Adipocyte (in vitro differentiated cells): ENCODE measurements around the gene VRK3.

Experiments used
- DNase-seq: peaks from one replicate; pipeline ENCODE4 v3.0.0-alpha.2; 2015; ENCODE audit warnings: low read depth
- H3K27me3 ChIP-seq: replicated peaks from 2 replicates; pipeline ENCODE4 v1.7.0; 2013; ENCODE audit warnings: mild to moderate bottlenecking, low read length, moderate library complexity; ENCODE audit not compliant: control insufficient read depth, insufficient read depth
- H3K36me3 ChIP-seq: 2 replicates; pipeline ENCODE4 v1.7.0; 2013; ENCODE audit warnings: low read length, mild to moderate bottlenecking, moderate library complexity; ENCODE audit not compliant: control insufficient read depth, insufficient read depth, severe bottlenecking
- H3K4me1 ChIP-seq: 2 replicates; pipeline ENCODE4 v1.7.0; 2013; ENCODE audit warnings: mild to moderate bottlenecking, low read length, moderate library complexity; ENCODE audit not compliant: control insufficient read depth, insufficient read depth
- H3K4me3 ChIP-seq: 2 replicates; pipeline ENCODE4 v1.7.0; 2013; ENCODE audit warnings: mild to moderate bottlenecking, low read length, moderate library complexity
- H3K9ac ChIP-seq: 2 replicates; pipeline ENCODE4 v1.7.0; 2013; ENCODE audit warnings: mild to moderate bottlenecking, low read length, moderate library complexity
- H3K9me3 ChIP-seq: 2 replicates; pipeline ENCODE4 v1.7.0; 2013; ENCODE audit warnings: mild to moderate bottlenecking, low read length, moderate library complexity; ENCODE audit not compliant: control insufficient read depth

VRK3 gene

DNA sequence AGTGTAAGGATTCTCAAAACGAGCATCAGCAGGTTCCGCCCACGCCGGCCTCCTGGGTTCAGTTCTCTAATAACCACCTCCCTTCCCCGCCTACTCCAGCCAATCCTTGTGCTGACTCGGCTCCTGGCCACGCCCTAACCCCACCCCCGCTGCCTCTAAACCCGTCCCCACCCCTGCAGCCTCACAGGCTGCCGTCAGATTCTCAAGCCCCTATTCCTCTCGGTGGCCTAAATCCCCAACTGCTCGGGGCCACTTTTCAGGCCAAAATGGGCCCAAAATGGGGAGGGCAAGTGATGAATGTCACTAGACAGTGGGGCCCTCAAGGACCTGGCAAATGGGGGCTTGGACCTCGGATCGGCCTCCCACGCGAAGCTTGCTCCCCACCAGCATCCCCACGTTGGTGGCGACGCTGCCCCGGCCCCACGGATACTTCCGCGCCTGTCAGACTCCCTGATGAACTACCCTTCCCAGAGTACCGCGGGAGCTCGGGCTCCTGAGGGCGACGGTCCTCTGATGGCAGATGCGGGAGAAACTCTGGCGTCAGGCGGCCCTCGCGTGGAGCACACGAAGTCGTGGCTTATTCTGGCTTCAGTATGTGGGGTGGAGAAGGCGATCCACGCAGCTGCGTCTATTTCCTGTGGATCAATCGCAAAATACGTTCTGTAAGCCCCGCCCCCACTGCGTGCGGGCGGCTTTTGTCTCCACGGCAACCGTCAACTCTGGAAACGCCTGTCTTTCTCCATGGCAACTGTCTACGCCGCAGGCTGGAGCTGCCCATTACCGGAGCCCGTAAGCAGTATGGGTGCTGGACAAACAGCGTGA, 25.4 kb upstream of the VRK3 start:
- Histone ChIP-seq H3K9ac (peak overlapping the region; percentile 59), H3K27me3 (no peaks in the 10 kb centered on the region), H3K9me3 (peaks cover 13% of the 10 kb centered on the region), H3K4me1 (no peaks in the 10 kb centered on the region), H3K4me3 (peak overlapping the region; percentile 86), H3K36me3 (peaks cover 29% of the 10 kb centered on the region)
- peak; percentile 97 for DNase-seq

DNA sequence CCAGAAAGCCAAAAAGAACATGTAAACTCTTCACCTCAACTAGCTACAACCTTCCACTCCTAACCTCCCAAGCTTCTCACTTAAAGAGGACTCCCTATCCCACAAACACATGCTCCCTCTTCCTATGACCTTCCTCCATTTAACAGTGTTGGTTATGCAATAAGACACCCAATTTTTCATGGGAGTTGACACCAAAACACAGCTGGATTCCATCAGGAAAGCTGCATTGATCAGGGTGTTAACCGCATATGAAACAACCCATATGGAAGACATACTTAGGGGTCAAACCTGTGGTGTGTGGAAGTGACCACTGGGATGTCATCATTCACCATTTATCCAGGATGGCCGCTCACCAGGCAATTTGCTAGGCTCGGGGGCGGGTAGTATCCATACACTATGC, 22.5 kb upstream of the VRK3 start:
- no peak overlapping the region for H3K9ac ChIP-seq
- DNase-seq: no peak
- H3K4me3 ChIP-seq: no peak overlapping the region
- peaks cover 55% of the 10 kb centered on the region for H3K36me3 ChIP-seq
- peaks cover 35% of the 10 kb centered on the region for H3K9me3 ChIP-seq
- H3K27me3 ChIP-seq: no peaks in the 10 kb centered on the region
- H3K4me1 ChIP-seq: no peaks in the 10 kb centered on the region

DNA sequence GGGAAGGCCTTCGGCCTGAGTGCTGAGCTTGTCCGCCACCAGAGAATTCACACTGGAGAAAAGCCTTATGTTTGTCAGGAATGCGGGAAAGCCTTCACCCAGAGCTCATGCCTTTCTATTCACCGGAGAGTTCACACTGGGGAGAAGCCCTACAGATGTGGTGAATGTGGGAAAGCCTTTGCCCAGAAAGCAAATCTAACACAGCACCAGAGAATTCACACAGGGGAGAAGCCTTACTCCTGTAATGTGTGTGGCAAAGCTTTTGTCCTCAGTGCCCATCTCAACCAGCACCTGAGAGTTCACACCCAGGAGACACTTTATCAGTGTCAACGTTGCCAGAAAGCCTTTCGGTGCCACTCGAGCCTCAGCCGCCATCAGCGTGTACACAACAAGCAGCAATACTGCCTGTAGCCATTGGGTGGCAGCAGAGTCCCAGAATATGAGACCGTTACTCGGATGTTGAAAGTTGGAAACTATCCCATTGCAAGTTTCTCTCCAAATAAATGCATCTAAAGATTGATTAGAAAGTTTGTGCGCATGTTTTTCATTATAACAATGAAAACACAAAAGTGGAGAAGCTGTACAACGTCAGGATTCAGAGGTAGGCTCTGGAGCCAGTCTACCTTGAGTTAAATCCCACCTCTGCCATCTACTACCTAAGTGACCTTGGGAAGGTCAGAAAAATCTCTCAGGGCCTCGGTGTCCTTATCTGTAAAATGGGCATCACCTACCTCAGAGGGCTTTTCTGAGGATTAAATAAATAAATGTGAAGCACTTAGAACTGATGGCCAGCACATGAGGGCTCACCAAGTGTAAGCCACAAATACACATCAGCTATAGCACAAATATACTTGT, 21.7 kb upstream of the VRK3 start:
- DNase-seq: peak; percentile 71
- H3K9ac ChIP-seq: no peak overlapping the region
- H3K27me3 ChIP-seq: no peaks in the 10 kb centered on the region
- peaks cover 63% of the 10 kb centered on the region for H3K36me3 ChIP-seq
- H3K9me3 ChIP-seq: peaks cover 35% of the 10 kb centered on the region
- no peak overlapping the region for H3K4me3 ChIP-seq
- H3K4me1 ChIP-seq: no peaks in the 10 kb centered on the region

DNA sequence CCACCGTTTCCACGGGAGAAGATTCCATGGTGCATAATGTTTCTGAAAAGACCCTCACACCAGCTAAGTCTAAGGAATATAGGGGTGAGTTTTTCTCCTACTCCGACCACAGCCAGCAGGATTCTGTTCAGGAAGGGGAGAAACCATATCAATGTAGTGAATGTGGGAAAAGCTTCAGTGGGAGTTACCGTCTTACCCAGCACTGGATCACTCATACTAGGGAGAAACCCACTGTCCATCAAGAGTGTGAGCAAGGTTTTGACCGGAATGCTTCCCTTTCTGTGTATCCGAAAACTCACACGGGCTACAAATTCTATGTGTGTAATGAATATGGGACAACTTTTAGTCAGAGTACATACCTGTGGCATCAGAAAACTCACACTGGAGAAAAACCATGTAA, 19.8 kb upstream of the VRK3 start:
- Histone ChIP-seq H3K4me1 (no peaks in the 10 kb centered on the region), H3K9me3 (peaks cover 35% of the 10 kb centered on the region), H3K36me3 (peaks cover 83% of the 10 kb centered on the region), H3K9ac (no peak overlapping the region), H3K4me3 (peak overlapping the region; percentile 42), H3K27me3 (no peaks in the 10 kb centered on the region)
- DNase-seq: no peak

DNA sequence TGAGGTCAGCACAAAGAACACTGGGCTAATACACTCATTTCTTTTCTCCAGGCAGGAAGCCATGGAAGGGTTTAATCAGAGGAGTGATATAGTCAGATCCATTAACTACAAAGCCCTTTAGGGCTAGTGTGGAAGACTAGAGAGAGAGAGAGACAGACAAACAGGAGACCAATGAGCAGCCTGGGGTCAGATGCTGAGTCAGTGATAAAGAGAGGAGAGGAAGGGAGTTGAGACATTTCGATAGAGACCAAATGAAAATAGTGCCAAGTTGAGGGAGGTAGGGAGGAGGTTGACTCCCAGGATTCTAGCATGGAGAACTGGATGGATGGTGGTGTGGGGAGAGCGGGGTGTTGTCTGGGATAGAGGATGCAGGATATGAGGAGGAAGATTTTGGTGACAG, 18.8 kb upstream of the VRK3 start:
- Histone ChIP-seq H3K4me3 (peak overlapping the region; percentile 18), H3K9ac (no peak overlapping the region), H3K36me3 (peaks cover 92% of the 10 kb centered on the region), H3K9me3 (peaks cover 35% of the 10 kb centered on the region), H3K4me1 (peaks cover 5% of the 10 kb centered on the region), H3K27me3 (no peaks in the 10 kb centered on the region)
- DNase-seq: no peak

DNA sequence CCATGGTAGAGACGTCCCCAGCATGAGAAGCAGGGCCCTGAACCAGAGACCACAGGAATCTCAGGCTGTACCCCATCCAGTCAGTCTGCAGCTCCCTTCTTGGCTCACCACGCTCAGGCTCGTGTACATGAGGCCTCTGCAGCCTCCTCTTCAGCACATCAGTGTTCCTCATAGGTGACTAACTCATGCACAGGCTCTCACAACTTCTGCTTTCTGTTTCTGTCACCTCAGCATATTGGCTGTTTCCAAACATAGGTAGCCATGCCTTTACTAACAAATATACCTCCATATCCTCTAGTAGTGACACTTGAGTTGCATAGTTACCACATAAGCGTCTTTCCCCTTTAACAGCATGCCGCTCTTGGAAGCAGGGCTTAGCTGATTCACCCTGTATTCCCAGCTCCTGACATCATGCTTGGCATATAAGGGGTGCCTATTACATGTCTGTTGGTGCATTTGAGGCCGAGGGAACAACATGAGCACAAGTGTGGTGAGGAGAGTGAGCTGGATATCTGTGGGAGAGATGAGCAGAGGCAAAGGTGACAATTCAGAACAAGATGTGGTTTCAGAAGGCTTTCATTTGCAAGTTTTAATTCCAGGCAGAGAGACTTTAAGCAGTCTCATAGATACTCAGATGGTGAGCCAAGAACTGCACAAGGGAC, 17.3 kb upstream of the VRK3 start:
- Histone ChIP-seq H3K36me3 (peaks cover 89% of the 10 kb centered on the region), H3K4me3 (no peak overlapping the region), H3K27me3 (no peaks in the 10 kb centered on the region), H3K4me1 (peaks cover 5% of the 10 kb centered on the region), H3K9ac (no peak overlapping the region), H3K9me3 (peaks cover 35% of the 10 kb centered on the region)
- no peak for DNase-seq

DNA sequence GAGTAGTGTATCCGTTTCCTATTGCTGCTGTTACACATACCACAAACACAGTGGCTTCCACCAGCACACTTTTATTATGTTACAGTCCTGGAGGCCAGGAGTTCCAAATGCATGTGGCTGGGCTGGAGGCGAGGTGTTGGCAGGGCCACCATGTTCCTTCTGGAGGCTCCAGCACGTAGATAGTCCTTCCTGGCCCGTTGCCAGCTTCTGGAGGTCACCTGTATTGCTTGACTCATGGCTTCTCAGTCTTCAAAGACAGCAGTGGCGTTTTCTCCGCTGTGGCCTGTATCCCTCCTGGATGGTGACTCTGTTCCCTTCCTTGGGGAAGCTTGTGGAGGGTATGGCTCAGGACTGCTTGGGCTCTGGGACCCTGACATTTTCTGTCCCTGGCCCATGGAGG, 15.8 kb upstream of the VRK3 start:
- Histone ChIP-seq H3K36me3 (peaks cover 83% of the 10 kb centered on the region), H3K9me3 (peaks cover 25% of the 10 kb centered on the region)

DNA sequence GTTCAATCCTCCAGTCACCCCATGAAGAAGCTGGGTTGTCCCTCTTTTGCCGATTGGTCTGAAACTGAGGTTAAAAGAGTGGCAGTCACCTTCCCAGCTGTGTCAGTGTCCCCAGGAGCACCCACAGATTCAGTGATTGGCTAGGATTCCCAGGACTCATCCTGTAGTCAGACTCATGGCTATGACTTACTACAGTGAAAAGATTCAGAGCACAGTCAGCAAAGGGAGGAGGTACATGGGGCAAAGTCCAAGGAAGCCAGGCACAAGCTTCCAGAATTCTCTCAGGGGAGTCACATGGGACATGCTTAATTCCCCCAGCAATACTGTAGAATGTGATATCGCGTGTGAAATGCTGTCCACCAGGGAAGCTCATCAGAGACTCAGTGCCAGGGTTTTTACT, 14.8 kb upstream of the VRK3 start:
- DNase-seq: no peak
- H3K4me3 ChIP-seq: no peak overlapping the region
- peaks cover 76% of the 10 kb centered on the region for H3K36me3 ChIP-seq
- peaks cover 5% of the 10 kb centered on the region for H3K4me1 ChIP-seq
- no peaks in the 10 kb centered on the region for H3K27me3 ChIP-seq
- H3K9ac ChIP-seq: no peak overlapping the region
- H3K9me3 ChIP-seq: peaks cover 15% of the 10 kb centered on the region

More for the DNA sequence above, 15.8 kb upstream of the VRK3 start:
- DNase-seq: no peak
- H3K4me1 ChIP-seq: peaks cover 5% of the 10 kb centered on the region
- H3K4me3 ChIP-seq: no peak overlapping the region
- H3K9ac ChIP-seq: no peak overlapping the region
- no peaks in the 10 kb centered on the region for H3K27me3 ChIP-seq

DNA sequence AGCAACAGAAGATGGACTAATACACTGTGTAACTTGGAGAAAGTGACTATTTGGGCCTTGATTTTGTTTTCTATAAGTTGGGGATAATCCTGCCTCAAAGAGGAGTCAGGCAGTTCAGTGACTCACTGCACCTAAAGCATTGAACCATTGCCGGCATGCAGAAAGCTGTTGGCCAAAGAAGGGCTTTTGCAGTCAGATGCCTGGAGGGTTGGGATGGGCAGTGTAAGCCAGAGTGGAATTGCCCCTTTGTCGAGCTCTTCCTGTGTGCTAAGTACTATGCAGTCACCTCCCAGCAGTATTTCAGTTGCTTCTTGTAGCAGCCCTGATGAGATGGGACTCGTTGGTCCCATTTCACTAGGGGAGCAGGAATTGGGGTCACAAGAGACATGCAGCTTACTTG, 11.7 kb upstream of the VRK3 start:
- DNase-seq: peak; percentile 23
- peaks cover 5% of the 10 kb centered on the region for H3K4me1 ChIP-seq
- H3K36me3 ChIP-seq: peaks cover 73% of the 10 kb centered on the region
- no peak overlapping the region for H3K4me3 ChIP-seq
- no peaks in the 10 kb centered on the region for H3K27me3 ChIP-seq
- H3K9ac ChIP-seq: no peak overlapping the region
- no peaks in the 10 kb centered on the region for H3K9me3 ChIP-seq

DNA sequence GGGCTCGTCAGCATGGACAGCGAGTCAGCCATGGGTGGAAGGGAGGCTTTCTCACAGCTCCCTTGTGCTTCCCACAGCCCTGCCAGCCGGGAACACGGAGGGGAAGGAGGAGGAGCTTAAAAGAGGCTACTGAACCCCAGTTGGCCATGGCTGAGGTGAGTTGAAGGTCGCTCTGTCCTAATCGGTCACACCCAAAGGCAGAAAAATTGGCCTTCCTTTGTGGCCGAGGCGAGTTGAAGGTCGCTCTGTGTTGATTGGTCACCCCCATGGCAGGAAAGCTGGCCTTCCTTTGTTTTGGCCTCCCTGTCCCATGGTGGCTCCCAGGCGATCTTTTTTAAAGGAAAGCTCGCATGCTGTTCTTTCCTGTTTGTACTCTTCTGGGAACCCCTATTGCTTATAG, 5.8 kb upstream of the VRK3 start:
- Histone ChIP-seq H3K27me3 (no peaks in the 10 kb centered on the region), H3K4me3 (no peak overlapping the region), H3K36me3 (peaks cover 45% of the 10 kb centered on the region)

DNA sequence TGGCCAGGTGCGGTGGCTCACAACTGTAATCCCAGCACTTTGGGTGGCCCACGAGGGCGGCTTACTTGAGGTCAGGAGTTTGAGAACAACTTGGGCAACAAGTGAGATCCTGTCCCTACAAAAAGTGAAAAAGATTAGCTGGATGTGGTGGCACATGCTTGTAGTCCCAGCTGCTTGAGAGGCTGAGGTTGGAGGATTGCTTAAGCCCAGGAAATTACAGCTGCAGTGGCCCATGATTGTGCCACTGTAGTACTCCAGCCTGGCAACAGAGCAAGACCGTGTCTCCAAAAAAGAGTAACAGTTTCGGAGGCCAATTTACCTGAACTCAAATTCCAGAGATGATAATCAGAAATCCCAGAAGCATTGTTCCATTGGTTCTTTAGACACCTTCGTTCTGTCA, 5.1 kb upstream of the VRK3 start:
- H3K9ac ChIP-seq: no peak overlapping the region

More for the DNA sequence above, 5.8 kb upstream of the VRK3 start:
- Histone ChIP-seq H3K9me3 (no peaks in the 10 kb centered on the region), H3K9ac (no peak overlapping the region), H3K4me1 (peaks cover 12% of the 10 kb centered on the region)
- no peak for DNase-seq

More for the DNA sequence above, 5.1 kb upstream of the VRK3 start:
- DNase-seq: no peak
- Histone ChIP-seq H3K4me1 (peaks cover 12% of the 10 kb centered on the region), H3K9me3 (no peaks in the 10 kb centered on the region), H3K36me3 (peaks cover 41% of the 10 kb centered on the region), H3K27me3 (no peaks in the 10 kb centered on the region), H3K4me3 (no peak overlapping the region)
